Caco-2 (cell line): Measurements from ENCODE around the gene DENND1B. TPM values are rescaled to one million over a fixed set of nuclear protein-coding genes. Genes with fewer than 3 reads are reported as not detected.

Experiments
- Bru-seq: library from RNA; stranded (reverse); fragments of 400-500 nt; gene quantifications from one replicate; lab custom pipeline; 2021; lab: Mats Ljungman, UMichigan
- BruChase-seq, 2 experiments: library from RNA; stranded (reverse); fragments of 400-500 nt; gene quantifications; one replicate each; lab custom pipeline; 2021; lab: Mats Ljungman, UMichigan
- BruUV-seq: library from RNA; stranded (reverse); fragments of 400-500 nt; replicated peaks from 2 replicates; lab custom pipeline; 2021; lab: Mats Ljungman, UMichigan
- CTCF ChIA-PET: fragments of 300-600 bp; sonication (Branson Sonifier 250); formaldehyde crosslinking; loops from one replicate; lab custom pipeline; 2022; ENCODE audit warnings: antibody characterized with exemption; lab: Charles Lee
- POLR2A ChIA-PET: fragments of 300-600 bp; sonication (Branson Sonifier 250); formaldehyde crosslinking; loops from one replicate; lab custom pipeline; 2022; ENCODE audit warnings: antibody characterized with exemption; lab: Charles Lee
- DNase-seq, 2 experiments: peaks; one replicate each; pipeline versions ENCODE4 v3.0.0 to v3.0.0-alpha.2; 2020 to 2022
- H3K27me3 ChIP-seq: replicated peaks from 2 replicates; pipeline ENCODE4 v1.6.0; 2011; ENCODE audit warnings: low read length; ENCODE audit not compliant: control insufficient read depth, insufficient read depth
- H3K36me3 ChIP-seq: 2 replicates; pipeline ENCODE4 v1.5.1; 2011; ENCODE audit warnings: low read length; ENCODE audit not compliant: control insufficient read depth, insufficient read depth
- H3K4me1 ChIP-seq: fragments of 250-450 bp; sonication (Bioruptor Pico); 2 replicates; pipeline ENCODE4 v1.5.1; 2020; ENCODE audit warnings: mild to moderate bottlenecking
- H3K4me3 ChIP-seq: 2 replicates; pipeline ENCODE4 v1.5.1; 2011; ENCODE audit warnings: low read depth, mild to moderate bottlenecking, control low read depth, low read length
- H3K9me3 ChIP-seq: fragments of 250-450 bp; sonication (Bioruptor Pico); 2 replicates; pipeline ENCODE4 v1.5.1; 2020; ENCODE audit warnings: mild to moderate bottlenecking, moderate library complexity
- H3K27ac Mint-ChIP-seq: one replicate; pipeline ENCODE4 v1.8.0; 2022; ENCODE audit warnings: mixed read lengths; ENCODE audit not compliant: unreplicated experiment
- H3K27me3 Mint-ChIP-seq: one replicate; pipeline ENCODE4 v1.8.0; 2022; ENCODE audit warnings: mixed read lengths; ENCODE audit not compliant: insufficient read depth, unreplicated experiment
- H3K36me3 Mint-ChIP-seq: one replicate; pipeline ENCODE4 v1.8.0; 2022; ENCODE audit warnings: mild to moderate bottlenecking, mixed read lengths; ENCODE audit not compliant: insufficient read depth, unreplicated experiment
- H3K4me1 Mint-ChIP-seq: one replicate; pipeline ENCODE4 v1.8.0; 2022; ENCODE audit warnings: low read depth, mixed read lengths; ENCODE audit not compliant: unreplicated experiment
- H3K4me3 Mint-ChIP-seq: one replicate; pipeline ENCODE4 v1.8.0; 2022; ENCODE audit warnings: mild to moderate bottlenecking, moderate library complexity, mixed read lengths; ENCODE audit not compliant: unreplicated experiment
- H3K9me3 Mint-ChIP-seq: one replicate; pipeline ENCODE4 v1.8.0; 2022; ENCODE audit warnings: mixed read lengths; ENCODE audit not compliant: unreplicated experiment
- intact Hi-C: fragments of 100-400 bp; cut with micrococcal nuclease; formaldehyde crosslinking; loops from one replicate; pipeline ENCODE4 v1.10.0; 2022; ENCODE audit not compliant: unreplicated experiment
- long read RNA-seq: library from polyadenylated mRNA; stranded (forward); transcript quantifications from one replicate; pipeline ENCODE4 v2.0.0, GENCODE V29; 2022
- total RNA-seq: library from RNA; stranded (reverse); gene quantifications from 2 replicates; pipeline ENCODE4 v1.2.3, GENCODE V29; 2022
- TF ChIP-seq, protein P1 (sequence below), 2 experiments: fragments of 200-600 bp in 1 of 2; IDR thresholded peaks; 1 replicate in 1 of 2; 2 replicates in 1 of 2; pipeline versions ENCODE4 v1.5.1 to v1.8.0; 2011 to 2022; ENCODE audit warnings: antibody characterized with exemption in 1 of 2, control low read depth in 1 of 2, inconsistent platforms in 1 of 2, low read depth in 1 of 2, low read length in 1 of 2, mild to moderate bottlenecking in 1 of 2, moderate library complexity in 1 of 2; ENCODE audit not compliant: insufficient read depth in 1 of 2, severe bottlenecking in 1 of 2, unreplicated experiment in 1 of 2

DENND1B gene, protein sequence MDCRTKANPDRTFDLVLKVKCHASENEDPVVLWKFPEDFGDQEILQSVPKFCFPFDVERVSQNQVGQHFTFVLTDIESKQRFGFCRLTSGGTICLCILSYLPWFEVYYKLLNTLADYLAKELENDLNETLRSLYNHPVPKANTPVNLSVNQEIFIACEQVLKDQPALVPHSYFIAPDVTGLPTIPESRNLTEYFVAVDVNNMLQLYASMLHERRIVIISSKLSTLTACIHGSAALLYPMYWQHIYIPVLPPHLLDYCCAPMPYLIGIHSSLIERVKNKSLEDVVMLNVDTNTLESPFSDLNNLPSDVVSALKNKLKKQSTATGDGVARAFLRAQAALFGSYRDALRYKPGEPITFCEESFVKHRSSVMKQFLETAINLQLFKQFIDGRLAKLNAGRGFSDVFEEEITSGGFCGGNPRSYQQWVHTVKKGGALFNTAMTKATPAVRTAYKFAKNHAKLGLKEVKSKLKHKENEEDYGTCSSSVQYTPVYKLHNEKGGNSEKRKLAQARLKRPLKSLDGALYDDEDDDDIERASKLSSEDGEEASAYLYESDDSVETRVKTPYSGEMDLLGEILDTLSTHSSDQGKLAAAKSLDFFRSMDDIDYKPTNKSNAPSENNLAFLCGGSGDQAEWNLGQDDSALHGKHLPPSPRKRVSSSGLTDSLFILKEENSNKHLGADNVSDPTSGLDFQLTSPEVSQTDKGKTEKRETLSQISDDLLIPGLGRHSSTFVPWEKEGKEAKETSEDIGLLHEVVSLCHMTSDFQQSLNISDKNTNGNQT
- 9.4 and 9.6 TPM in 2 replicates for total RNA-seq
- Bru-seq, nascent RNA: percentile 72 among the genes with signal in this experiment
- BruChase-seq, experiment 1, labeled RNA remaining after a 2-hour chase: percentile 61 among the genes with signal in this experiment
- percentile 51 among the genes with signal in this experiment for BruChase-seq, experiment 2, labeled RNA remaining after a 6-hour chase
- long read RNA-seq, partial matches to known transcripts: 1 of 7 reads
- long read RNA-seq, other reads (novel, unspliced or antisense): 6 of 7 reads

DNA sequence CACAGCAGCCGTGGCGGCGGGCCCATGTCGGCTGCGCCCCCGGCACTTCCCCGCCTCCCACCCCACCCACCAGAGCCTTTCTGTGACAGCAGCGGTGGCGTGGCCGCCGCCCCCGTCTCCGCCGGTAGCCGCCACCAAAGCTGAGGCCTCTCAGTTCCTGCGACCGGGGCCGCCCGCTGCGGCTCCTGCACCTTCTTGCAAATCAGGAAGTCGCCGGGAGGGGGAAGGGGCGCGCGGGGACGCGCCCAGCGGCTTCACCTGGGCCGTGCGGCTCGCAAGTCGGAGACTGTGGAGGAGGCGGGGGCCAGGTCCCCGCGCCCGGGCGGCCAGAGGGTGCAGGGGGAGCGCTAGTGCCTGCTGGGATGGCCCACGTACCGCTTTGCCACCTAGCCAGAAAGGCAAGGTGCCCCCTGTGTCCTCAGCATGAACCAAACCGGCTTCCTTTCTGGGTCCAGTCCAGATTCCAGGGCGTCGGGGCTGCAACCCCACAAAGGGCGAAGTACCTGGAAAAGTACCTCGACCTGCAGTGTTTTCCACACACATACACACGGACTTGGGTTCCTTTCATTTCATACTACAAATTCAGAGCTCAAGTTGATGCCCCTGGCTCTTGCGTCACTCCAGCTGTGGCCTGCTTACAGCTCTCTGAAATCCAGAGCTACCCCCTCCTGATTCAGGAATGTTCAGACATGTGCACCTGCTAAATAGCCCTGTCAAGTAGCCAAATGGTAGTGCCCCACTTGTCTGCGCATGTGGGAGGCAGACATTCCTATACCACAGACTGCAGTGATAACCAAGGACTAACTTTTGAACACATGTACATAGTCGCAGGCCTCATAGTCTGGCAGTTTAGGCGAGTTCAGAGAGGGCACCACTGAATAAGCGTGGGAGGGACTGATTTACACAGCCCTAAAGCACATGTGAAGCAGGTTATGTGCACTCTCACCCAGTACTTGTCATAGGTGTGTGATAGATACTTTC lies at the start of gene DENND1B:
DENND1B (minus strand) TSS at position 199 of the 981 bp plus-strand sequence. CDS start 325 bp downstream, outside the sequence.
- H3K27ac Mint-ChIP-seq: peak within 1 kb of the TSS; percentile 80
- DNase-seq: peak; percentile 88 to 91
- TF ChIP-seq, protein P1, sequence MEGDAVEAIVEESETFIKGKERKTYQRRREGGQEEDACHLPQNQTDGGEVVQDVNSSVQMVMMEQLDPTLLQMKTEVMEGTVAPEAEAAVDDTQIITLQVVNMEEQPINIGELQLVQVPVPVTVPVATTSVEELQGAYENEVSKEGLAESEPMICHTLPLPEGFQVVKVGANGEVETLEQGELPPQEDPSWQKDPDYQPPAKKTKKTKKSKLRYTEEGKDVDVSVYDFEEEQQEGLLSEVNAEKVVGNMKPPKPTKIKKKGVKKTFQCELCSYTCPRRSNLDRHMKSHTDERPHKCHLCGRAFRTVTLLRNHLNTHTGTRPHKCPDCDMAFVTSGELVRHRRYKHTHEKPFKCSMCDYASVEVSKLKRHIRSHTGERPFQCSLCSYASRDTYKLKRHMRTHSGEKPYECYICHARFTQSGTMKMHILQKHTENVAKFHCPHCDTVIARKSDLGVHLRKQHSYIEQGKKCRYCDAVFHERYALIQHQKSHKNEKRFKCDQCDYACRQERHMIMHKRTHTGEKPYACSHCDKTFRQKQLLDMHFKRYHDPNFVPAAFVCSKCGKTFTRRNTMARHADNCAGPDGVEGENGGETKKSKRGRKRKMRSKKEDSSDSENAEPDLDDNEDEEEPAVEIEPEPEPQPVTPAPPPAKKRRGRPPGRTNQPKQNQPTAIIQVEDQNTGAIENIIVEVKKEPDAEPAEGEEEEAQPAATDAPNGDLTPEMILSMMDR (IDR thresholded peaks at IDR 0.05; ENCODE audit: insufficient read depth in 1 of 2, low read depth in 1 of 2, low read length in 1 of 2, severe bottlenecking in 1 of 2, unreplicated experiment in 1 of 2): peak in 1 of 2 experiments; percentile 28
- no TSS peak for BruUV-seq
- H3K9me3 Mint-ChIP-seq: no peaks in the 10 kb centered on the region
- ChIA-PET CTCF (interaction anchor here (0.6 to 0.7 kb wide), 3 partner anchors 75 to 125 kb away, joined by 4 read pairs; no protein-coding TSS in a partner anchor), POLR2A (no interaction called here)
- peak within 1 kb of the TSS; percentile 83 for H3K4me3 Mint-ChIP-seq
- 0 out of 2 replicates have a peak, but pooled peaks cover 17% of the 10 kb centered on the region for H3K4me1 ChIP-seq
- no peaks in the 10 kb centered on the region for H3K27me3 ChIP-seq
- no peaks in the 10 kb centered on the region for H3K9me3 ChIP-seq
- intact Hi-C loops: loop anchor here (1.0 to 5.0 kb wide), 3 partner anchors 93 to 155 kb away; partner anchors contain the start of gene LHX9
- H3K36me3 Mint-ChIP-seq: no peaks in the 10 kb centered on the region
- peak within 1 kb of the TSS; percentile 66 for H3K4me3 ChIP-seq
- H3K27me3 Mint-ChIP-seq: no peaks in the 10 kb centered on the region
- H3K4me1 Mint-ChIP-seq: peaks cover 7% of the 10 kb centered on the region
- no peaks in the 10 kb centered on the region for H3K36me3 ChIP-seq

DNA sequence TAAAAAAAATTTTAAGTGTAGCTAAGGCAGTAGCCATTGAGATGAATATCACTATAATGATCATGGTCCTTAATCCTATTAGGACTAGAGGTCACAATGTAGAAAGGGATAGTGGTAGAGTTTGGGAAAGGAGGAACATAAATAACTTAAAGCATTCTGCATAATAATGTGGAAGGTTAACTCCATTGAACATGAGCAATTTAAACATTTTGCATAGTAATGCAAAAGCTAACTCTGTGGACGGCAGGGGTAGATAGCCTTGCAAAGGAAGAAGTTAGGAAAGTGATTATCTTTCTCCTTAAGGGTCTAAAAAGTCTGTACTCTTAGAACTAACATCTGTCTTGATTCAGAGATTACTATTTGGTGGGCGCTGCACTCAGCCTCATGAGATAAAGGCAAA lies 39.0 kb upstream of the DENND1B start:
- no peak for DNase-seq
- POLR2A ChIA-PET: no interaction called here
- no TSS peak for BruUV-seq
- Mint-ChIP-seq H3K27ac (no peak overlapping the region), H3K4me3 (no peak overlapping the region), H3K27me3 (no peaks in the 10 kb centered on the region), H3K4me1 (peaks cover 7% of the 10 kb centered on the region), H3K9me3 (peaks cover 9% of the 10 kb centered on the region), H3K36me3 (no peaks in the 10 kb centered on the region)
- no peaks in the 10 kb centered on the region for H3K9me3 ChIP-seq
- H3K27me3 ChIP-seq: no peaks in the 10 kb centered on the region
- no peaks in the 10 kb centered on the region for H3K36me3 ChIP-seq
- H3K4me1 ChIP-seq: no peaks in the 10 kb centered on the region
- no peak overlapping the region for H3K4me3 ChIP-seq
- intact Hi-C loops: no loop called here
- CTCF ChIA-PET: no interaction called here
- TF ChIP-seq, protein P1 (IDR thresholded peaks at IDR 0.05; ENCODE audit: insufficient read depth in 1 of 2, low read depth in 1 of 2, low read length in 1 of 2, severe bottlenecking in 1 of 2, unreplicated experiment in 1 of 2): no peak
